HEK293 (cell line): ENCODE measurements around the gene FAM241A.

Source experiments
- OSR2 ChIP-seq: fragments of 450-650 bp; formaldehyde crosslinking; IDR thresholded peaks from 2 replicates; pipeline ENCODE4 v1.5.1; 2016; ENCODE audit warnings: missing biosample characterization, missing genetic modification characterization
- SP2 ChIP-seq: fragments of 450-650 bp; formaldehyde crosslinking; IDR thresholded peaks from 2 replicates; pipeline ENCODE4 v1.5.1; 2016; ENCODE audit warnings: missing biosample characterization, missing genetic modification characterization
- ZNF274 ChIP-seq, 2 experiments: fragments of 200-500 bp in 1 of 2; fragments of 450-650 bp in 1 of 2; sonication (Bioruptor generic) in 1 of 2; formaldehyde crosslinking in 1 of 2; IDR thresholded peaks; 2 replicates each; pipeline versions ENCODE4 v1.5.1 to v1.6.1; 2014 to 2016; ENCODE audit warnings: borderline replicate concordance in 1 of 2, inconsistent platforms in 1 of 2, low read length in 1 of 2, missing biosample characterization in 1 of 2, missing genetic modification characterization in 1 of 2
- ZNF623 ChIP-seq: fragments of 450-650 bp; formaldehyde crosslinking; IDR thresholded peaks from 2 replicates; pipeline ENCODE4 v1.5.1; 2016; ENCODE audit warnings: missing biosample characterization, missing genetic modification characterization
- ZNF626 ChIP-seq: fragments of 450-650 bp; sonication (Bioruptor Pico); formaldehyde crosslinking; IDR thresholded peaks from 2 replicates; pipeline ENCODE4 v1.5.1; 2018; ENCODE audit warnings: missing biosample characterization, missing genetic modification characterization, inconsistent platforms
- ZNF629 ChIP-seq: fragments of 450-650 bp; formaldehyde crosslinking; IDR thresholded peaks from 2 replicates; pipeline ENCODE4 v1.5.1; 2017; ENCODE audit warnings: missing biosample characterization, missing genetic modification characterization
- TF ChIP-seq, protein P1 (sequence below): fragments of 450-650 bp; formaldehyde crosslinking; IDR thresholded peaks from 2 replicates; pipeline ENCODE4 v1.5.1; 2016; ENCODE audit warnings: missing biosample characterization, missing genetic modification characterization
- TF ChIP-seq, protein P2 (sequence below): fragments of 450-650 bp; formaldehyde crosslinking; IDR thresholded peaks from 2 replicates; pipeline ENCODE4 v1.5.1; 2017; ENCODE audit warnings: missing biosample characterization, missing genetic modification characterization
- TF ChIP-seq, protein P3 (sequence below): fragments of 450-650 bp; formaldehyde crosslinking; IDR thresholded peaks from 2 replicates; pipeline ENCODE4 v1.5.1; 2016; ENCODE audit warnings: missing biosample characterization, missing genetic modification characterization

DNA sequence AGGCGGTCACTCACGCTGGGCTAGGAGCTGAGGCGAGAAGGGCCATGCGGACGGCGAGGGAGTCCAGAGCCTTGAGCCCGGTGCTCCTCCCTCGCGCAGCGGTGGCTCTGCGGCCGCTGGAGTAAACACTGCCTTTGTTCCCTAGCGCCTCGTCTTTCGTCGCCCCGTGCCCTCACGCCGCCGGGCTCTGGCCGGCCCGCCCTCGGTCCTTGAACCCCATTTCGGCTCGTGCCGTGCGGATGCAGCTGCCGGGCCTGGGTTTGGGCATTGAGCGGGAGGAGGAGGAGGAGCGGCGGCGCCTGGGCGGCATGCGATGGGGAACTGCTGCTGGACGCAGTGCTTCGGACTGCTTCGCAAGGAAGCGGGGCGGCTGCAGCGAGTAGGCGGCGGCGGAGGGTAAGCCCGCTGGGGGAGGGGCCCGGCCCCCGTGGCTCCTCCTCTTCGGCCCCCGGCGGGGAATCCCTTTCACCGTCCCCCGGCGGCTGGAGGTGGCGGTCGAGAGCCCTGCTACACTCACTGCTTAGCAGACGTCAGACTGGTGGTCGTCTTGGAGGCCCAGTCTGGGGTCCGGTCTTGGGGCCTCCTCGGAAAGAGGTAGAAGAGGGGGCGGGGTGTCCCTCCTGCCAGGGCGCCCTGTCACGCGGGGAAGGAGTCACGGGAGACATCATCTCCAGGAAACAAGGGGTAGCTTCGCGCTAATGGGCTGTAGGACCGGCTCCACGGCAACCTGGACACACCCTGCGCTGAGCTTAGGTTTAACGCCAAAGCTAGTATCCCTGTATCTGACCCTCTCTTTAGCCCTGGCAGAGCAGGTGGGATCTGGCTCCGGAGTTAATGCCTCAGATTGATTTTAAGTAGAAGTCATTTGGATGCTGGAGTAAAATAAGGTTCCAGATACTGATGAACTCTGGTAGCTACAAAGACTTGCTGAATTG is 86.8 kb downstream of the FAM241A start, which contains the start of gene AP1AR:
- TF ChIP-seq ZNF626 (tag by site-specific recombination) (no peak), ZNF274 (IDR thresholded peaks at IDR 0.05; ENCODE audit: low read length) (no peak), ZNF274 (tag by site-specific recombination; IDR thresholded peaks at IDR 0.05; ENCODE audit: borderline replicate concordance) (no peak), OSR2 (tag by site-specific recombination) (no peak; the same call in 1 of the 2 replicates), ZNF623 (tag by site-specific recombination) (no peak), SP2 (tag by site-specific recombination) (peak; percentile 11), ZNF629 (tag by site-specific recombination) (no peak)
- TF ChIP-seq, protein P1, sequence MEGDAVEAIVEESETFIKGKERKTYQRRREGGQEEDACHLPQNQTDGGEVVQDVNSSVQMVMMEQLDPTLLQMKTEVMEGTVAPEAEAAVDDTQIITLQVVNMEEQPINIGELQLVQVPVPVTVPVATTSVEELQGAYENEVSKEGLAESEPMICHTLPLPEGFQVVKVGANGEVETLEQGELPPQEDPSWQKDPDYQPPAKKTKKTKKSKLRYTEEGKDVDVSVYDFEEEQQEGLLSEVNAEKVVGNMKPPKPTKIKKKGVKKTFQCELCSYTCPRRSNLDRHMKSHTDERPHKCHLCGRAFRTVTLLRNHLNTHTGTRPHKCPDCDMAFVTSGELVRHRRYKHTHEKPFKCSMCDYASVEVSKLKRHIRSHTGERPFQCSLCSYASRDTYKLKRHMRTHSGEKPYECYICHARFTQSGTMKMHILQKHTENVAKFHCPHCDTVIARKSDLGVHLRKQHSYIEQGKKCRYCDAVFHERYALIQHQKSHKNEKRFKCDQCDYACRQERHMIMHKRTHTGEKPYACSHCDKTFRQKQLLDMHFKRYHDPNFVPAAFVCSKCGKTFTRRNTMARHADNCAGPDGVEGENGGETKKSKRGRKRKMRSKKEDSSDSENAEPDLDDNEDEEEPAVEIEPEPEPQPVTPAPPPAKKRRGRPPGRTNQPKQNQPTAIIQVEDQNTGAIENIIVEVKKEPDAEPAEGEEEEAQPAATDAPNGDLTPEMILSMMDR, result peak; percentile 60; the same call in 1 of the 2 replicates
- TF ChIP-seq, protein P2, sequence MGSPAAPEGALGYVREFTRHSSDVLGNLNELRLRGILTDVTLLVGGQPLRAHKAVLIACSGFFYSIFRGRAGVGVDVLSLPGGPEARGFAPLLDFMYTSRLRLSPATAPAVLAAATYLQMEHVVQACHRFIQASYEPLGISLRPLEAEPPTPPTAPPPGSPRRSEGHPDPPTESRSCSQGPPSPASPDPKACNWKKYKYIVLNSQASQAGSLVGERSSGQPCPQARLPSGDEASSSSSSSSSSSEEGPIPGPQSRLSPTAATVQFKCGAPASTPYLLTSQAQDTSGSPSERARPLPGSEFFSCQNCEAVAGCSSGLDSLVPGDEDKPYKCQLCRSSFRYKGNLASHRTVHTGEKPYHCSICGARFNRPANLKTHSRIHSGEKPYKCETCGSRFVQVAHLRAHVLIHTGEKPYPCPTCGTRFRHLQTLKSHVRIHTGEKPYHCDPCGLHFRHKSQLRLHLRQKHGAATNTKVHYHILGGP (tag by site-specific recombination), result no peak
- TF ChIP-seq, protein P3, sequence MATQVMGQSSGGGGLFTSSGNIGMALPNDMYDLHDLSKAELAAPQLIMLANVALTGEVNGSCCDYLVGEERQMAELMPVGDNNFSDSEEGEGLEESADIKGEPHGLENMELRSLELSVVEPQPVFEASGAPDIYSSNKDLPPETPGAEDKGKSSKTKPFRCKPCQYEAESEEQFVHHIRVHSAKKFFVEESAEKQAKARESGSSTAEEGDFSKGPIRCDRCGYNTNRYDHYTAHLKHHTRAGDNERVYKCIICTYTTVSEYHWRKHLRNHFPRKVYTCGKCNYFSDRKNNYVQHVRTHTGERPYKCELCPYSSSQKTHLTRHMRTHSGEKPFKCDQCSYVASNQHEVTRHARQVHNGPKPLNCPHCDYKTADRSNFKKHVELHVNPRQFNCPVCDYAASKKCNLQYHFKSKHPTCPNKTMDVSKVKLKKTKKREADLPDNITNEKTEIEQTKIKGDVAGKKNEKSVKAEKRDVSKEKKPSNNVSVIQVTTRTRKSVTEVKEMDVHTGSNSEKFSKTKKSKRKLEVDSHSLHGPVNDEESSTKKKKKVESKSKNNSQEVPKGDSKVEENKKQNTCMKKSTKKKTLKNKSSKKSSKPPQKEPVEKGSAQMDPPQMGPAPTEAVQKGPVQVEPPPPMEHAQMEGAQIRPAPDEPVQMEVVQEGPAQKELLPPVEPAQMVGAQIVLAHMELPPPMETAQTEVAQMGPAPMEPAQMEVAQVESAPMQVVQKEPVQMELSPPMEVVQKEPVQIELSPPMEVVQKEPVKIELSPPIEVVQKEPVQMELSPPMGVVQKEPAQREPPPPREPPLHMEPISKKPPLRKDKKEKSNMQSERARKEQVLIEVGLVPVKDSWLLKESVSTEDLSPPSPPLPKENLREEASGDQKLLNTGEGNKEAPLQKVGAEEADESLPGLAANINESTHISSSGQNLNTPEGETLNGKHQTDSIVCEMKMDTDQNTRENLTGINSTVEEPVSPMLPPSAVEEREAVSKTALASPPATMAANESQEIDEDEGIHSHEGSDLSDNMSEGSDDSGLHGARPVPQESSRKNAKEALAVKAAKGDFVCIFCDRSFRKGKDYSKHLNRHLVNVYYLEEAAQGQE (tag by site-specific recombination), result peak; percentile 37; the same call in 1 of the 2 replicates
